Uterus (tissue), 2 donors: Measurements from ENCODE around the gene MYADML2.

Source experiments
- CTCF ChIP-seq, 4 experiments: fragments of 200-600 bp in 2 of 4; fragments of 450-650 bp in 2 of 4; sonication (generic) in 2 of 4; IDR thresholded peaks; one replicate each; pipeline ENCODE4 v1.5.1; 2016 to 2019; ENCODE audit warnings: antibody characterized with exemption in 4 of 4, mild to moderate bottlenecking in 2 of 4, moderate library complexity in 1 of 4
- POLR2A ChIP-seq, 2 donors: fragments of 450-650 bp; IDR thresholded peaks; one replicate each; pipeline ENCODE4 v1.6.1; 2016; ENCODE audit warnings: antibody characterized with exemption in 2 of 2, mild to moderate bottlenecking in 1 of 2, moderate library complexity in 1 of 2

- TF ChIP-seq CTCF (IDR thresholded peaks at IDR 0.05) (no peak), POLR2A (IDR thresholded peaks at IDR 0.05) (no peak)
These were observed 44.2 kb downstream of the MYADML2 start for GRCh38 chr17:81902653-81903414.
